DOHH2 (cell line): Measurements from ENCODE around the gene GABRG3.

Experiments used
- CTCF ChIP-seq: fragments of 200-600 bp; sonication (generic); IDR thresholded peaks from one replicate; pipeline ENCODE4 v1.5.1; 2014; ENCODE audit warnings: antibody characterized with exemption, mild to moderate bottlenecking, low read depth, low read length; ENCODE audit not compliant: poor library complexity, severe bottlenecking
- EZH2phosphoT487 ChIP-seq: fragments of 200-600 bp; sonication (generic); IDR thresholded peaks from 2 replicates; pipeline ENCODE4 v1.6.1; 2017; ENCODE audit warnings: borderline replicate concordance, mild to moderate bottlenecking, antibody characterized with exemption, low read length, moderate library complexity, mixed read lengths

- TF ChIP-seq CTCF: no peak
- TF ChIP-seq EZH2phosphoT487: no peak
Observed at GRCh38 chr15:27361438-27361837, 390.5 kb downstream of the GABRG3 start.
